GM21447 (cell line): ENCODE data around the gene SMIM32.

Source experiments
- ATAC-seq: cut with Tn5 transposase; IDR thresholded peaks from one replicate; pipeline ENCODE4 v1.9.1; 2021; ENCODE audit not compliant: unreplicated experiment

Gene SMIM32

GRCh38 chr5:136190091-136190720 lies 2.8 kb downstream of the SMIM32 start:
- no peak for ATAC-seq

GRCh38 chr5:136188859-136189258 lies 4.1 kb downstream of the SMIM32 start:
- ATAC-seq, result no peak

GRCh38 chr5:136186796-136187195 lies 6.2 kb downstream of the SMIM32 start:
- no peak for ATAC-seq

- no peak for ATAC-seq
These were observed 6.8 kb downstream of the SMIM32 start for GRCh38 chr5:136185974-136186665.

GRCh38 chr5:136182618-136183017 lies 10.3 kb downstream of the SMIM32 start:
- ATAC-seq, result no peak

GRCh38 chr5:136174021-136174659 lies 18.8 kb downstream of the SMIM32 start:
- peak; percentile 81 for ATAC-seq

GRCh38 chr5:136169218-136169617 lies 23.7 kb downstream of the SMIM32 start:
- no peak for ATAC-seq

- ATAC-seq, result peak; percentile 70
These were observed 26.1 kb downstream of the SMIM32 start for GRCh38 chr5:136166909-136167308.

- no peak for ATAC-seq
These were observed 28.7 kb downstream of the SMIM32 start for GRCh38 chr5:136164226-136164625.

GRCh38 chr5:136162008-136162407 lies 31.0 kb downstream of the SMIM32 start:
- ATAC-seq, result no peak

- no peak for ATAC-seq
These were observed 33.5 kb downstream of the SMIM32 start for GRCh38 chr5:136159457-136159856.

GRCh38 chr5:136157514-136157913 lies 35.4 kb downstream of the SMIM32 start:
- no peak for ATAC-seq

- no peak for ATAC-seq
These were observed 37.2 kb downstream of the SMIM32 start for GRCh38 chr5:136155761-136156160.

GRCh38 chr5:136155078-136155477 lies 37.9 kb downstream of the SMIM32 start:
- no peak for ATAC-seq

GRCh38 chr5:136153581-136154236 lies 39.3 kb downstream of the SMIM32 start:
- no peak for ATAC-seq

- ATAC-seq, result no peak
These were observed 43.1 kb downstream of the SMIM32 start for GRCh38 chr5:136149891-136150290.

- no peak for ATAC-seq
These were observed 45.3 kb downstream of the SMIM32 start for GRCh38 chr5:136147632-136148031.

- no peak for ATAC-seq
These were observed 46.8 kb downstream of the SMIM32 start for GRCh38 chr5:136146201-136146600.

GRCh38 chr5:136145030-136145429 lies 47.9 kb downstream of the SMIM32 start:
- peak; percentile 57 for ATAC-seq

- no peak for ATAC-seq
These were observed 49.2 kb downstream of the SMIM32 start for GRCh38 chr5:136143763-136144162.

- no peak for ATAC-seq
These were observed 49.6 kb downstream of the SMIM32 start for GRCh38 chr5:136143312-136143711.

GRCh38 chr5:136141561-136141960 lies 51.4 kb downstream of the SMIM32 start:
- ATAC-seq, result peak; percentile 69
